Panc1 (cell line): ENCODE measurements around the gene TMEM271. TPM values are rescaled to one million over a fixed set of nuclear protein-coding genes. Genes with fewer than 3 reads are reported as not detected.

Experiments used
- ATAC-seq: fragments of 200-7000 bp; cut with Tn5 transposase; 2 replicates; pipeline ENCODE4 v1.9.1; 2020; ENCODE audit warnings: mild to moderate bottlenecking, moderate library complexity
- BruUV-seq: library from RNA; stranded (reverse); fragments of 400-500 nt; replicated peaks from 2 replicates; lab custom pipeline; 2021; lab: Mats Ljungman, UMichigan
- CTCF ChIA-PET: fragments of 300-600 bp; sonication (Branson Sonifier 250); formaldehyde crosslinking; loops from one replicate; lab custom pipeline; 2022; ENCODE audit warnings: antibody characterized with exemption; lab: Charles Lee
- POLR2A ChIA-PET: fragments of 300-600 bp; sonication (Branson Sonifier 250); formaldehyde crosslinking; loops from one replicate; lab custom pipeline; 2022; ENCODE audit warnings: antibody characterized with exemption; lab: Charles Lee
- DNase-seq: peaks from one replicate; pipeline ENCODE4 v3.0.0-alpha.2; 2010; ENCODE audit warnings: low read depth, low spot score
- H3K27ac ChIP-seq: 2 replicates; pipeline ENCODE4 v1.5.1; 2011; ENCODE audit warnings: mild to moderate bottlenecking, low read length, inconsistent platforms
- H3K27me3 ChIP-seq: fragments of 200-500 bp; sonication (Bioruptor generic); 2 replicates; pipeline ENCODE4 v1.6.0; 2014; ENCODE audit warnings: low read length, inconsistent platforms; ENCODE audit not compliant: control insufficient read depth, insufficient read depth
- H3K36me3 ChIP-seq: fragments of 200-500 bp; sonication (Bioruptor generic); 2 replicates; pipeline ENCODE4 v1.5.1; 2014; ENCODE audit warnings: inconsistent platforms, mild to moderate bottlenecking, low read length, moderate library complexity; ENCODE audit not compliant: control insufficient read depth, insufficient read depth
- H3K4me1 ChIP-seq: 2 replicates; pipeline ENCODE4 v1.5.1; 2011; ENCODE audit warnings: inconsistent platforms, mild to moderate bottlenecking, low read length, moderate library complexity; ENCODE audit not compliant: control insufficient read depth, insufficient read depth
- H3K4me3 ChIP-seq, 2 experiments: 2 replicates each; pipeline ENCODE4 v1.5.1; 2011 to 2012; ENCODE audit warnings: low read depth in 2 of 2, low read length in 2 of 2, mild to moderate bottlenecking in 2 of 2, inconsistent platforms in 1 of 2, moderate library complexity in 1 of 2
- H3K9me3 ChIP-seq: fragments of 200-500 bp; sonication (Bioruptor generic); 2 replicates; pipeline ENCODE4 v1.5.1; 2014; ENCODE audit warnings: low read depth, mild to moderate bottlenecking, inconsistent platforms, low read length, moderate library complexity; ENCODE audit not compliant: control insufficient read depth, insufficient read depth
- POLR2AphosphoS5 ChIP-seq: IDR thresholded peaks from 2 replicates; pipeline ENCODE4 v1.6.1; 2012; ENCODE audit warnings: mild to moderate bottlenecking, low read depth, low read length, moderate library complexity
- SIN3A ChIP-seq: IDR thresholded peaks from 2 replicates; pipeline ENCODE4 v1.6.1; 2012; ENCODE audit warnings: low read depth, mild to moderate bottlenecking, low read length, moderate library complexity, borderline replicate concordance; ENCODE audit not compliant: insufficient read depth
- TCF7L2 ChIP-seq: IDR thresholded peaks from 2 replicates; pipeline ENCODE4 v1.6.1; 2011; ENCODE audit warnings: mild to moderate bottlenecking, low read depth, low read length, inconsistent platforms
- in situ Hi-C: cut with HindIII; loops from 2 replicates; pipeline ENCODE4 v1.10.0; 2016; ENCODE audit warnings: low sequenced_read_pairs, low pct_unique_long_range_greater_than_20kb
- intact Hi-C: fragments of 100-400 bp; cut with micrococcal nuclease; formaldehyde crosslinking; loops from one replicate; pipeline ENCODE4 v1.10.0; 2022; ENCODE audit not compliant: unreplicated experiment
- total RNA-seq: library from RNA; stranded (reverse); gene quantifications from one replicate; pipeline ENCODE4 v1.2.1, GENCODE V29; 2021; ENCODE audit not compliant: unreplicated experiment
- TF ChIP-seq, protein P1 (sequence below): fragments of 450-650 bp; IDR thresholded peaks from 2 replicates; pipeline ENCODE4 v1.5.1; 2017; ENCODE audit warnings: mild to moderate bottlenecking
- TF ChIP-seq, protein P2 (sequence below), 2 experiments: IDR thresholded peaks; 2 replicates each; pipeline ENCODE4 v1.6.1; 2011 to 2012; ENCODE audit warnings: low read depth in 2 of 2, control low read depth in 1 of 2, low read length in 1 of 2, mild to moderate bottlenecking in 1 of 2, moderate library complexity in 1 of 2; ENCODE audit not compliant: insufficient read depth in 1 of 2

The TMEM271 gene
- total RNA-seq, 1 experiment from 2014 or later = not detected

DNA sequence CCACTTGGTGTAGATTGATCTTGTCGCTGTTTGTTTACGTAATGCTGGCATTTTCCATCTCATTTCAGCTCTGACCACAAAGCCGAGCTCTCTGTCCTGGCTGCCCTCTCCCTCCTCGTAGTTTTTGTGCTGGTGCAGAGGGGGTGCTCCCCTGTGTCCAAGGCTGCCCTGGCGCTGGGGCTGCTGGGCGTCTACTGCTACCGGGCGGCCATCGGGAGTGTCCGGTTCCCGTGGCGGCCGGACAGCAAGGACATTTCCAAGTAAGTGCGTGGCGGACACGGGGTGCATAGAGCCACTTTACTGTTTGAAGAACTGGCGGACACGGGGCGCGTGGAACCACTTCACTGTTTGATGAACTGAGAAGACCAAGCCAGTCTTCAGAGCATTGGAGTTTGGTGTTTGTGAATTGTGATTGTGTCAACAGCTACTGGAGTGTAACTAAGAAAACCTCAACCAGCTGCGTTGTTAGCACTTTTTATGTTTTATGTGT is 49.1 kb downstream of the TMEM271 start:
- intact Hi-C loops (no loop called here), in situ Hi-C loops (no loop called here)
- Histone ChIP-seq H3K9me3 (no peaks in the 10 kb centered on the region), H3K36me3 (no peaks in the 10 kb centered on the region; the same call in 1 of the 2 replicates), H3K27ac (no peak overlapping the region), H3K4me1 (no peaks in the 10 kb centered on the region), H3K4me3 (no peak overlapping the region), H3K27me3 (no peaks in the 10 kb centered on the region)
- ChIA-PET CTCF (no interaction called here), POLR2A (no interaction called here)
- TF ChIP-seq TCF7L2 = no peak
- TF ChIP-seq, protein P1, sequence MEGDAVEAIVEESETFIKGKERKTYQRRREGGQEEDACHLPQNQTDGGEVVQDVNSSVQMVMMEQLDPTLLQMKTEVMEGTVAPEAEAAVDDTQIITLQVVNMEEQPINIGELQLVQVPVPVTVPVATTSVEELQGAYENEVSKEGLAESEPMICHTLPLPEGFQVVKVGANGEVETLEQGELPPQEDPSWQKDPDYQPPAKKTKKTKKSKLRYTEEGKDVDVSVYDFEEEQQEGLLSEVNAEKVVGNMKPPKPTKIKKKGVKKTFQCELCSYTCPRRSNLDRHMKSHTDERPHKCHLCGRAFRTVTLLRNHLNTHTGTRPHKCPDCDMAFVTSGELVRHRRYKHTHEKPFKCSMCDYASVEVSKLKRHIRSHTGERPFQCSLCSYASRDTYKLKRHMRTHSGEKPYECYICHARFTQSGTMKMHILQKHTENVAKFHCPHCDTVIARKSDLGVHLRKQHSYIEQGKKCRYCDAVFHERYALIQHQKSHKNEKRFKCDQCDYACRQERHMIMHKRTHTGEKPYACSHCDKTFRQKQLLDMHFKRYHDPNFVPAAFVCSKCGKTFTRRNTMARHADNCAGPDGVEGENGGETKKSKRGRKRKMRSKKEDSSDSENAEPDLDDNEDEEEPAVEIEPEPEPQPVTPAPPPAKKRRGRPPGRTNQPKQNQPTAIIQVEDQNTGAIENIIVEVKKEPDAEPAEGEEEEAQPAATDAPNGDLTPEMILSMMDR = no peak
- TF ChIP-seq POLR2AphosphoS5 = no peak
- no peak for TF ChIP-seq SIN3A
- TF ChIP-seq, protein P2, sequence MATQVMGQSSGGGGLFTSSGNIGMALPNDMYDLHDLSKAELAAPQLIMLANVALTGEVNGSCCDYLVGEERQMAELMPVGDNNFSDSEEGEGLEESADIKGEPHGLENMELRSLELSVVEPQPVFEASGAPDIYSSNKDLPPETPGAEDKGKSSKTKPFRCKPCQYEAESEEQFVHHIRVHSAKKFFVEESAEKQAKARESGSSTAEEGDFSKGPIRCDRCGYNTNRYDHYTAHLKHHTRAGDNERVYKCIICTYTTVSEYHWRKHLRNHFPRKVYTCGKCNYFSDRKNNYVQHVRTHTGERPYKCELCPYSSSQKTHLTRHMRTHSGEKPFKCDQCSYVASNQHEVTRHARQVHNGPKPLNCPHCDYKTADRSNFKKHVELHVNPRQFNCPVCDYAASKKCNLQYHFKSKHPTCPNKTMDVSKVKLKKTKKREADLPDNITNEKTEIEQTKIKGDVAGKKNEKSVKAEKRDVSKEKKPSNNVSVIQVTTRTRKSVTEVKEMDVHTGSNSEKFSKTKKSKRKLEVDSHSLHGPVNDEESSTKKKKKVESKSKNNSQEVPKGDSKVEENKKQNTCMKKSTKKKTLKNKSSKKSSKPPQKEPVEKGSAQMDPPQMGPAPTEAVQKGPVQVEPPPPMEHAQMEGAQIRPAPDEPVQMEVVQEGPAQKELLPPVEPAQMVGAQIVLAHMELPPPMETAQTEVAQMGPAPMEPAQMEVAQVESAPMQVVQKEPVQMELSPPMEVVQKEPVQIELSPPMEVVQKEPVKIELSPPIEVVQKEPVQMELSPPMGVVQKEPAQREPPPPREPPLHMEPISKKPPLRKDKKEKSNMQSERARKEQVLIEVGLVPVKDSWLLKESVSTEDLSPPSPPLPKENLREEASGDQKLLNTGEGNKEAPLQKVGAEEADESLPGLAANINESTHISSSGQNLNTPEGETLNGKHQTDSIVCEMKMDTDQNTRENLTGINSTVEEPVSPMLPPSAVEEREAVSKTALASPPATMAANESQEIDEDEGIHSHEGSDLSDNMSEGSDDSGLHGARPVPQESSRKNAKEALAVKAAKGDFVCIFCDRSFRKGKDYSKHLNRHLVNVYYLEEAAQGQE (IDR thresholded peaks at IDR 0.05; ENCODE audit: insufficient read depth in 1 of 2, low read depth in 2 of 2, low read length in 1 of 2) = no peak
- DNase-seq (no peak), ATAC-seq (no peak)
- no TSS peak for BruUV-seq

DNA sequence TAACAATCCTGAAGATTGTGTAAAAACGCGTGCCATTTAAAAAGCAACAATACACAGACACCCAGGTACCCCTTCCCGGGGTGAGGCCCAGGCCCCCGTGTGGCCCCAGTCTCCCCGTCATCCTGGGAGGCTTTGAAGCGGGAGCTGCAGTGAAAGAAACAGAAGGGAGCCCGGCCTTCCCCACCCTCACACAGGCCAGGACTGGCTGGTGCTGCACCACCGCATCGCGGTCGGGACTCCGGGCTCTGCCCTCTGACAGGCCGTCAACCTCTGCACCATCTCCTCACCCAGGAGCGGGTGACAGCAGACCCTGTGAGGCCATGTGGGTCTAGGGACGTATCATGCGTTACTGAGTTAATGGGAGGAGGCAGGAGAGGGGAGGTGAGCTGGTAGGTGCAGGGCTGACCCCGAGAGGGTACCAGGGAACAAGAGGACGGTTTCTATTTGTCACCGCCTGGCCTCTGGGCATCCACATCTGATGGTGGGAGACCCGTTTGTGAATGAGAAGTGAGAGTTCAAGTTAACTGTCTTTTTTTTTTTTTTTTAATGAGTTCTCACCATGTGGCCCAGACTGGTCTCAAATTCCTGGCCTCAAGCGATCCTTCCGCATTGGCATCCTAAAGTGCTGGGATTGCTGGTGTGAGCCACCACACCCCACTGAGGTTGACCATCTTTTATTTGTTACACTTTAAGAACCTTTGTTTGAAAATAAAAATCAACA is 49.7 kb downstream of the TMEM271 start:
- no peak overlapping the region for H3K27ac ChIP-seq
- no peaks in the 10 kb centered on the region for H3K4me1 ChIP-seq
- ChIA-PET CTCF (no interaction called here), POLR2A (no interaction called here)
- TF ChIP-seq POLR2AphosphoS5 = no peak
- TF ChIP-seq, protein P2 (IDR thresholded peaks at IDR 0.05; ENCODE audit: insufficient read depth in 1 of 2, low read depth in 2 of 2, low read length in 1 of 2) = no peak
- TF ChIP-seq SIN3A = no peak
- TF ChIP-seq TCF7L2 = no peak
- TF ChIP-seq, protein P1 = no peak
- no peak for ATAC-seq
- H3K4me3 ChIP-seq = no peak overlapping the region
- BruUV-seq = no TSS peak
- no peaks in the 10 kb centered on the region for H3K27me3 ChIP-seq
- no peaks in the 10 kb centered on the region for H3K9me3 ChIP-seq
- H3K36me3 ChIP-seq = peaks cover under 1% of the 10 kb centered on the region; the same call in 1 of the 2 replicates
- no peak for DNase-seq
- in situ Hi-C loops = no loop called here
- intact Hi-C loops = no loop called here
